NCI-H187 (cell line): ENCODE results near the gene DENND1B.

ENCODE experiments used
- DNase-seq, 2 experiments: peaks; one replicate each; lab custom pipeline; 2025; lab: John Stamatoyannopoulos, UW

DENND1B gene

GRCh38 chr1:197467881-197468280 is 307.4 kb downstream of the DENND1B start:
- DNase-seq: no peak

- no peak for DNase-seq
These were observed 308.5 kb downstream of the DENND1B start for GRCh38 chr1:197466813-197467212.

GRCh38 chr1:197465528-197466327 is 309.6 kb downstream of the DENND1B start:
- DNase-seq: no peak

- no peak for DNase-seq
These were observed 311.2 kb downstream of the DENND1B start for GRCh38 chr1:197464044-197464443.

GRCh38 chr1:197463142-197463541 is 312.1 kb downstream of the DENND1B start:
- no peak for DNase-seq

GRCh38 chr1:197462539-197462938 is 312.7 kb downstream of the DENND1B start:
- no peak for DNase-seq
